NCI-H1930 (cell line): ENCODE measurements around the gene SPRR1A.
A peak's percentile ranks its signal among the peaks of the same experiment; 100 is the strongest.

ENCODE experiments used
- DNase-seq, 2 experiments: peaks; one replicate each; lab custom pipeline; 2025; lab: John Stamatoyannopoulos, UW

SPRR1A gene, protein sequence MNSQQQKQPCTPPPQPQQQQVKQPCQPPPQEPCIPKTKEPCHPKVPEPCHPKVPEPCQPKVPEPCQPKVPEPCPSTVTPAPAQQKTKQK

GRCh38 chr1:152983743-152984142, at the start of gene SPRR1A:
SPRR1A (plus strand) TSS chr1:152984081; CDS start chr1:152985231, 1,150 bp downstream.
- no peak for DNase-seq

DNA sequence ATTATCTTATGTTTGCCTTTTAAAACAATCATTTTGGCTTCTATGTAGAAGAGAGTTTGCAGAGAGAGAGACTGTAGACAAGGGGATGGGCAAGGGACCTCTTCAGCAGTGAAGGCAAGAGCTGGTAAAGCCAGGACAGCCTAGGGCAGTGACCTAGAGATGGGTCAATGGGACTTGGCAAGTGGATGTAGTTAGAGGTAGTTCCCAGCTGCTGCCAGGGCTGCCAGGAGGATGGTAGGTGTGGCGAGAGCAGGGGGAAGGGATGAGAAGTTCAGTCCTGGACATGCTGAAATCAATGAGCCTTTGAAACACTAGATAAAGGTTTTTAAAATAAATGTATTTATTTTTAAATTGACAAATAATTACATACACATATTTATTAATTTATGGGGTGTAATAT, 43.3 kb upstream of the SPRR1A start:
- DNase-seq, result no peak

DNA sequence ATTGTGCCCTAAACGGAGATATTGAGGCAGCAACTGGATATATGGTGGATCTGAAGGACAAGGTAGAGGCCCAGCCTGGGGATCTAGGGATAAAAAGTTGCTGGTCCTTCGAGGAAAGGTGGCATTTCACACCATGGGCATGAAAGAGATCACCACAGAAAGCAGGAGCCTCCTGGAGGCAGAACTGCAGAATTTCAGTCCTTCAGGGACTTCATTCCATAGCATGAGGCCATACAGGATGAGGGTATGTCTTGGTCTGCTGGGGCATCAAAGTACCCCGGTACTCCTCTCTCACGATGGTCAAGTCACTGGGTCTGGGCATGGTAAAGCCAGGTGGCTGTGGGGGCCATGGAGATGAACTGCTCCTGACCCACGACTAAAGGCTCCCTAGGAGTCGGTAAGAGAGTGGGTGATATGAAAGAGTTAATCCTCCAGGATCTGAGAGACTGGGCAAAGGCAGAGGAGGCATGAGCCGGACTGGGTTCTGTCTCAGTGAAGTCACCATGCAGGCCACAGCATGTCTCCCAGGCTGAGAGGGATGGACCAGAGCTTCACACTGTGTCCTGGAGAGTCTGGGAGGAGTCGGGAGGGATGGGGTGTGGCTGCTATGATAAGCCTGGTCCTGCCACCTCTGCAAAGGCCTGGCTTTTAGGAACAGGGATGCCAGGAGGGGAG, 42.7 kb upstream of the SPRR1A start:
- DNase-seq, result no peak

GRCh38 chr1:152942161-152942560, 41.7 kb upstream of the SPRR1A start:
- DNase-seq, result no peak

- no peak for DNase-seq
Observed at GRCh38 chr1:152946248-152946647, 37.6 kb upstream of the SPRR1A start.

DNA sequence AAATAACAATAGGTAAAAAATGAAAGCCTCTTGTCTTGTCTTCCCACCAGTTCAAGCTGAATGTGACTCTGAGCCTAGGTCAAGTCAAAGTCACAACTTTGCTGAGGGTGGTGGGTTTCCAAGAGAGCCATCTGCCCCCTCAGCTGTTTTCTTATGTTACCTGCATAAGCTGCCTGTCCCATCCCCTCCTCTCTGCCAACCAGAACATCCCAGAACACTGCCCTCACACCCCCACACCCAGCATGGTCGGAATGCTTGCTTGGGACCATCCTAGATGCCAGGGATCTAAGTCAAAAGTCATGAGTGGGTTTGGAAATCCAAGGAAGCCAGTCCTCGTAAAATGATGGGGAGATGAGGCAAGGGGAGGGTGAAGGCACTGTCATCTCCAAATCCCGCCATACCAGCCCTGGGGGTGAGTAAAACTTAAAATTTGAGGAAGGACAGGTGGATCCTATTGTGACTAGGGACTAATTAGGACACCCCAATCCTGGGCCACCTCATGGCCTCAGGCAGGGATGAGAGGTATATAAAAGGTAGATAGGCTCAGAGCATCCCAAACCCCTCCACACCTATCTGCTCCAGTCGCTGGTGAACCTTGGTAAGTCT, 37.1 kb upstream of the SPRR1A start, which contains the start of gene SPRR5:
TSS of gene SPRR5 (plus strand) at position 556 of the 606 bp plus-strand sequence. CDS start 1,349 bp downstream, outside the sequence.
- DNase-seq, result no peak

DNA sequence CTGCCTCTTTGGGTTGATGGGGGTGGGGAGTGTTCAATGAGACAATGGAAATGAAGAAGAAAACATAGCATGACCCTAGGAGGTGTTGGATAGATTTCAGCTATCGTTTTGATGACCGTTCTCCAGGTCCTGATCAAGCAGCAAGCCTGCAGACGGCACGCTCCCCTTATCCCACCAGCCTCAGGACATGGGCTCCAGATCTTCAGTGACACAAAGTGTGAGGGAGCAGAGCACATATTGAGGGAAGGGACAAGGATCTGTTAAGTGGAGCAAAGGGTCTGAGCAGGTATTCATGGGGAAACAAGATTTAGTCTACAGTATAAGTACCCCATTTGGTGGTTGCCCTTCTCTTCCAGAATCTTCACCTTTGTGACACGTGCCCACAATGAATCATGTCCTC, 32.2 kb upstream of the SPRR1A start:
- no peak for DNase-seq

DNA sequence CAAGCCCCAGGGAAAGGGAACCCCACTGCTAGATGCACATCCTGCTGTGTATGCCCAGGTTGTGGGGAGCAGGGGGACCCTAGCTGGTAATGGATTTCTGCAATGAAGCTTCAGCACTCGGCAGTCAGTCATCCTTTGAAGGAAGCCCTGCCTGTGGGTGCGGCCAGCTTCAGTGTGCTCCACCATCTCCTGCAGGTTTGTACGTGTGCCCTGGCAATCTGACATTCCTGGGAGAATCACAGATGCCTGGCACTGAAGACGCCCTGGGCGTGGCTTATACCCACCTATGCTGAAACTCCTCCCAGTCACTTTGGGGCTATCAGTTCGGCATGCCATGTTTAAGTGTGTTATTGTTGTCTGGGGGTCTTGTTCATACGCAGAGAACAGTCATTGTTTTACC, 30.1 kb upstream of the SPRR1A start:
- no peak for DNase-seq

DNA sequence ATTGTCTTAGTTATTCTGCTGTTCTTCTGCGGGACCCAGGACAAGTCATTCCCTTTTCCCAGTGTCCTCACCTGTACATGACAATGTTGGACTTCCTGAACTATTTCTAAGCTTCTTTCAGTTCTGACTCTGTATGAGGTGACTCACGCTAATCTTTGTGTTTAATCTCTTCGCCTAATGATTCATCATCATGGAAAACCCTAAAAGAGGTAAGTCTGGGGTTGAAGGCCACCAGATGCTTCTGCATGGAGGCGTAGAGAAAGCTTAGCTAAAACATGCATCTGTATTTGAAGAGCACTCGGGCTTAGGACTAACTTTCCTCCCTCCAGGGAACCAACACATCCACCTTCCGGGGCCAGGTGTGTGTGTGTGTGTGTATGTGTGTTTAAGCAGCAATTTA, 29.4 kb upstream of the SPRR1A start:
- no peak for DNase-seq

DNA sequence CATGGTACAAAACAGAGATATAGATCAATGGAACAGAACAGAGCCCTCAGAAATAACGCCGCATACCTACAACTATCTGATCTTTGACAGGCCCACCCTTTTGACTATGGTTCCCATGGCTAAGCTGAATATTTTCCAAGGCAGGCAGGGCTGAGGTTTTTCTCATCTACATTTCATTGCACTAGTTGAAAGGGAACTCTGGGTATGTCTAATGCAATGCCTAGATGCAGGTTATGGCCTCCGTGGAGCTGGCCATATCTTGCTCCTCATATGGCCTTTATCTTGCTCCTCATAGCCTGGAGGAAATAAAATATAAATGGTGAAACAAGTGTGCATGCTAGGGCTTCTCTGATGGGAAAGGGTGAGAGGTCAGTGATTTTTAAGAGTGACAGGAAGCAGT, 26.3 kb upstream of the SPRR1A start:
- DNase-seq, result no peak

DNA sequence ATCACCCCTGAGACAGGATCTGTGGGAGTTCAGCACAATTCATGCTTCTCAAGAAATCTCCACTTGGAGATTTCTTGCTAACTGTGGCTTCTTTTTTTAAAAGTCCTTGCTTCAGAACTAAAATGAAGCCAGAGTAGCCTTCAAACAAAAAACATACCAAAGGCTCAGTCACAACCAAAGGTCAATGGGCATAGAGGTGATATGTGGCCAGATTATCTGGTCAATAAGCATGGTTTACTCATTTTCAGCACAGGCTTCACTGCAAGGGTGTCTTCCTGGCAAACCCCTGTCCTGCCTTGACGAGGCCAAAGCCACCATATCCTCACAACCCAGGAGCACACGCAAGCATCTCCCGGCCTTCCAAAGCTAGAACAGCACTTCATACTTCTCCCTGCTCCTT, 24.6 kb upstream of the SPRR1A start:
- no peak for DNase-seq

DNA sequence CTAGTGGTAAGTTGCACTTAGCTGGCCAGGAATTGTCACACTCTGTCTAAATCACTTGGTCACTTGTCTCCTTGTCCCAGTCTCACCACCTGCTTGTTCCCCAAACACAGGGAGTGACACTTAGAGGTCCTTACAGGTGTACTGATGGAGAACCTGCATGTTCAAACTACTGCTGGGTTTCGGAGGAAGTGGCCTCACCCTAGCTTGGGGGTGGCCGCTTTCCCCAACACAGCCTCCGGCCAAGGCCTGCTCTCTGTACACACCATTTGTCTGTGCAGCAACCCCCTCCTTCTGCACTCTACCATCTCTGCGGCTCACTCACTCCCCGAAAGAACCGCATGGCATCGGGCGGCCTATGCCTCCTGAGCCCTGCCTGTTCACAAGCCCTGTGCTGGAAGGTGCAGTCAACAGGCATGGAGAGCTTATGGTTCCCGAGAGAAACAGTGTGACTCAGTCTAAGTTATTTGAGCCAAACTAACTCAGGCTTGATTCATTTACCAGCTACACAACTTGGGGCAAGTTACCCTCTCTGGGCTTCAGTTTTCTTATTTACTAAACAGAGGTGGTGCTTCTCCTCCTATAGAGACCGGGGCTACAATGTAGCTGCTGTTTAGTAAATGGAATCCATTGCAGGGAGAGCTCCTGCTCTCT, 24.0 kb upstream of the SPRR1A start:
- no peak for DNase-seq

DNA sequence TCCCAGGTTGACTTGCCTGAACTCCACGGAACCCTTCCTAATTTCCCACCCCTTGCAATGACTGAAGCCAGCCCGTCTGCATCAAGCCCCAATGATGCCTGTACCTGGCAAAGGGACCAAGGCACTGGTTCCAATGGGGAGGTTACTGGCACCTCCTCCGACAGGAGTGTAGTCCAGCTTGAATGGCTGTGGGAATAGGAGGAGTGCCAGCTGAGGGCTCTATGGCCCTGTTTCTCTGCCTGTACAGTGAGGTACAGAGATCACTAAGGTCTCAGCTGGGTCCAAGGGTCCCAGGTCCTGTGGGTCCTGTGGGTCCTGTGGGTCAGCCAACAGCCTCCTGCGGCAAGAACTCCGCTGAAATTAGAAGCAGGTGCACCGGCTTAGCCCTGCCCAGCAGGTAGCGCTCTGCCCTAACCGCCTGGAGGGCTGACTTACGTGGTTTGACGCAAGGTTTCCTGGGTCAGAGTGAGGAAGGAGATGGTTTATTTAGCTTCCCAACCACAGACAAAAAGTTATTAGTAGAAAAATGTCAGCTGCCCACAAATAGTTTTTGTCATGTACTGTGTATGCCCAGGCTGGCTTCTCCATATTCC, 23.3 kb upstream of the SPRR1A start:
- DNase-seq, result peak in 1 of 2 experiments; percentile 19

- no peak for DNase-seq
Observed at GRCh38 chr1:152961226-152961891, 22.5 kb upstream of the SPRR1A start.

DNA sequence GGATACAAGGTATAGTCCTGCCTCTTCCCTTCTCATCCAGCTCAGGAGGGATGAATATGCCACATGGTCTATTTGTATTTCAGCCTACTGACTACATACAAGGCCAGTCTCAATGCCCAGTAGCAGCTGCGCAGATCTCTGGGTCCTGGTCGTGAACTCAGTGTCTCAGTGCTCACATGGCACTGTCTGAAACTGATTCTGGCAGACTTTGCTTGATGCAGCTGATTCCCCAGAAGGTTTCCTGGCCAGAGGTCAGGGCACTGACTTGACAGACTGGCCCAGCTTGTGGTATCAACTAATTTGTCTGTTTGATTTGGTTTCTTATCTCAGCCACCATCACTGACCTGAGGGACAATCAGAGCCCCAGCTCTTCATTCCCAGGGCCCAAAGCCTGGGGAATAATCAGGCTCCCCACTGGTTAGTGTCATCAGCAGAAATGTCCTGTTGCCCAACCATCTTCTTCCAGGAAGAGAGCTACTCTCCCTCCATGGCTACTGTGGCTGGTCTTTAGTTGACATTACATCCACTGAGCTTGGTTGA, 20.9 kb upstream of the SPRR1A start:
- no peak for DNase-seq

DNA sequence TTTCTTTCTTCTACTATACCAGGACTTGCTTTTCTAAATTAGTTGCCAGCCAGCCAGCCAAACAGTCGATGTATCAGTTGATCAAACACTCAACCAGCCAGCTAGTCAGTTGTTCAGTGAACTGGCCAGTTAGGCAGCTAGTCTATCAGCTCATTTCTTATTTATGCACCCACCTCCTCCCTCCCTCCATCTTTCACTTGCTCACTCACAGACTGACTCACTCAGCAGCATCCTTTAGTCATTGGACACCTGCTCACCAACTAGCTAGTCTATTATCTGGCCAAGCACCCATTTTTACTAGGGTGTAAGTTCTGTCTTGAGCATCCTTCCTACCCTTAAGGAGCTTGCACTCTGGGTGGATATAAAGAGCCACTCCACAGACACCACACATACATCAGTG, 19.3 kb upstream of the SPRR1A start:
- no peak for DNase-seq

DNA sequence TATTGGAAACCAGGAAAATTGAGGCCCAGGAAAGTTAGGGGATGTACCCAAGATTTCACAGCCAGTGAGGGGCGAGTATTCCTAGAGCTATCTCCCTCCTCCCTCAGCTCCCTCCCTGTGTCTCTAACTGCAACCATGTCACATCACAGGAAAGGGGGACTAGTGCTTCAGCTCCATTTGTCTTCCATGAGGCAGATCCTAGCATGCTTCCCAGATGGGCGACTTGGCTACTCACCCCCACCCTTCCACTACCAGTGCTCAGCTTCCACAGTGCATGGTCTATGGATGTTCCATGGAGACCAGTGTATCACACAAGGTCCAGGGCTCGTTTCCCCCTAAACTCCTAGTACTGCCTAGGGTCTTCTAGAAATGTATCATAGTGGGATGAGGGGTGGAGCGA, 18.0 kb upstream of the SPRR1A start:
- DNase-seq, result no peak

DNA sequence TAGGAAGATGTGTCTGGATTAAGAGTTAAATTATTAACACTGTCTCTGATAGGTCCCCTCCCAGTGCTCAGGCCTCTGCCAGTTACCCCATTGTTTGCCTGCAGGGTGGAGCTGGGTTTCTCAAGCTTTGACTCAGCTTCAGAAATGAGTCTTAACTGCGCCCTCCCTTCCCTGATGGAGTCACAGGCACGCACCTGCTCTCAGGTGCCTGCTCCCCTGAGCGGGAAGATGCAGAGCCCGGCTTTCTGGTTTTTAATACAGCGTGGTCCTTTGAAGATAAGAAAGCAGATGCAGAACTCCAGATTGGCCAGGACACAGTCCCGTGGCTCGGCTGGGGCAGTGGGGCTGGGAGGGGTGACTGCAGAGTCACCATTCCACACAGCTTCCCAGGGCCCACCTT, 16.7 kb upstream of the SPRR1A start:
- DNase-seq, result no peak

DNA sequence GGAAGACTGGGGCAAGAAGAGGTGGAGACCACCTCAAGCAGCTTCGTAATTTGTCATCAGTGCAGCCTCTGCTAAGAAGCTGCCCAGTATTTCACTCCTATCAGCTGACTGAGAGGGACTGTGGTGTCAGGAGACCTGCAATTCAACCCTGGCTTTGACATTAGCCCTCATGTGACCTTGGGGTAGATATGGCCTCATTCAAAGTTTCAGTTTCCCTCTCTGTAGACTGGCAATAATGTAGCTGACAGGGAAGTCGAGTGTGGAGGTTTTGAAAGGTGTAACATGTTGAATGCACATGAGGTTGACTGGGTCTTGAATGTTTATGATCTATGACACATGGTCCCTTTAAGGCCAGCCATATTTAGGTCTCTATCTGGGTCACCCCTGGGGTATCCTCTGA, 15.6 kb upstream of the SPRR1A start:
- DNase-seq, result no peak

- DNase-seq, result no peak
Observed at GRCh38 chr1:152969036-152969435, 14.8 kb upstream of the SPRR1A start.

DNA sequence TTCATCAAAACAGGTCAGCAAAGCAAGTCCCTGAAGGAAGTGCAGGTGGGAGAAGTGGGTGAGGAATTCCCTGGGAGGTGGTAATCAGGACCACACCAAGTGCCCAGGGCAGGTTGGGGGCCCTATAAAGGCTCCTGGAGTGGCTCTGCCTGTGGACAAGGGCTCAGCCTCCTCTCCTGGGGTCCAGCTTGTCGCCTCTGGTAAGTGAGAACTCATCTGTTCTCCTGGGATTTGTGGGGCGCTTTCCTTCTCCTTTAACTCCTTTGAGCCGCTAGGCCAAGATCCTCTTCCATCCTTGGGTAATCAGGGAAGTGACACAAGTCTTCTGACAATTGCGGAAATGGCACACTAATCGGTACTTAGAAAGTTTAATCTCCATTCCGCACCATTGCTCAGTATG, 13.4 kb upstream of the SPRR1A start, which contains the start of gene SPRR4:
TSS of gene SPRR4 (plus strand) at position 154 of the 400 bp plus-strand sequence. CDS start 1,243 bp downstream, outside the sequence.
- no peak for DNase-seq
